ENCODE measurements around the gene SMURF2.
"Not testable (repeated sequence)": the region's sequence is repeated elsewhere in the genome, so short reads cannot be mapped to it uniquely, and the experiment has no call there.

The SMURF2 gene

DNA sequence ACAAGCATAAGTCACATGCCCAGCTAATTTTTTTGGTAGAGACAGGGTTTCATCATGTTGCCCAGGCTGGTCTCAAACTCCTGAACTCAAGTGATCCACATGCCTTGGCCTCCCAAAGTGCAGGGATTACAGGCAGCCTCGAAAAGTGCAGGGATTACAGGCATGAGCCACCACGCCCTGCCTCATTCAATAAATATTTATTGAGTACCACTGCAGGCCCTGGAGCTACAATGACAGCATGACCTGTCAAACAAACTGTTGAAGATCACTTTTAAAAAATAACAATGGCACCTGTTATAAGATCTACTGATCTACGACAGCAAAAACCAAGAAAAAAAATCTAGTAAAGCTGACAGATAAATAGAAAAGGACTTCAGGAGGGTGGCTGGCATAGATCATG is 79.1 kb downstream of the SMURF2 start:
- no peak for DNase-seq

DNA sequence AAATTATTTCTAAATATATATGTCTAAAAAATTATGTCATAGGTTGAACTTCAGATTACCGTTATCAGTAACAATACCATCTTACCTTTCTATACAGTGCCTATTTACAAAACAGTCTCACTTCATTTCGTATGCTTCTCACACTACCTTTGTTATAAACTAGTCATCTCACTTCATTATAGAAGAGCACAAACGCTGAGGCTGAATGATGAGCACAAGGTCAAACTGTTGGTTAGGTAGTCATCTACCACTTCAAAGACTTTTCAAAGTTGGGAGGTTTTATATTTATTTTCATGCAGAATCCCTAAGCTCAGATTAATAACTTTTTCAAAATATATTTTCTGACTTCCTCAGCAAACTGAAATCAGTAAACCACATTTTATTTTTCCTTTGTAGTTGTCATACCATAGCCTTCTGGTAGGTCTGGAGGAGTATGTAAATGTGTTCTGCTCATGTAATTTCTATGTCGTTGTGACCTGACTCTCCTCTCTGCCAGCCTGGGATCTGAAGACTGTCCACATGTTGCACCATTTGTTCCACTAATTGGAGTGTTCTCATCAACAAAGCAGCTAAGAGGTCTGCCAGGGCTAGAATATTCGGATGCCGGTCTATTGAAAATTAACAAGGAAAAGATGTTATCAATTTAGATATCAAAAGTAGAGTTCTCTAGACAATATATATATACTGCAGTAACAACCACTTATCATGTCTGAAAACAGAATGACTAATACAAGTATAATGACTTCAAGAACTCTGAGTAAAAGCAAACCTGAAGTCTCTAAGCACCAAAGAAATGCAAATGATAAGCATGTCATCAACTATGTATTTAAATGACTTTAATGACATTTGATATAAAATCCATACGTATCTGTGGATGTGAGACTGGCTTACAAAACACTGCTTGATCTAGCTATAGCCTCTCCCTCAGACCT is 81.5 kb downstream of the SMURF2 start:
- no peak for DNase-seq

DNA sequence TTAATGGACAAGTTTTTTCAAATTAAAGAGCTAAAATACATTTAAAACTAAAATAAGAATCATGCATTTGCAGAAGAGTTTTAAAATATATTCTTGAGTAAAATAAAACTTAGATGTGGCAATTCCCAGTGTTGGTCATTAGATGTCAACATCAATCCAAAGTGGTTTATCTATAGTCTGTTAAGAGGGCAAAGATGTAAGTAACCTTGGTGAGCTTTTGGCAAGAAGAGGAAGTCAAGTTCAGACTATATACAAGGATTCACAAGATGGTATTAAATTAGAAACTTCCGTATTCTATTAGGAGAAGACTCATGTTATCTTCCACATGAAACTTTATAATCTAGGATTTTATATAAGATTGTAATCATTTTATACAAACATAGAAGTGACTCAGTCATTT is 82.2 kb downstream of the SMURF2 start:
- no peak for DNase-seq

DNA sequence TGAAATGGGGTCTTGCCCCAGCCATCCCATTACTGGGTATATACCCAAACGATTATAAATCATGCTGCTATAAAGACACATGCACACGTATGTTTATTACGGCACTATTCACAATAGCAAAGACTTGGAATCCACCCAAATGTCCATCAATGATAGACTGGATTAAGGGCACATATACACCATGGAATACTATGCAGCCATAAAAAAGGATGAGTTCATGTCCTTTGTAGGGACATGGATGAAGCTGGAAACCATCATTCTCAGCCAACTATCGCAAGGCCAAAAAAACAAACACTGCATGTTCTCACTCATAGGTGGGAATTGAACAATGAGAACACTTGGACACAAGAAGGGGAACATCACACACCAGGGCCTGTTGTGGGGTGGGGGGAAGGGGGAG is 85.1 kb downstream of the SMURF2 start:
- not testable (repeated sequence) for DNase-seq

DNA sequence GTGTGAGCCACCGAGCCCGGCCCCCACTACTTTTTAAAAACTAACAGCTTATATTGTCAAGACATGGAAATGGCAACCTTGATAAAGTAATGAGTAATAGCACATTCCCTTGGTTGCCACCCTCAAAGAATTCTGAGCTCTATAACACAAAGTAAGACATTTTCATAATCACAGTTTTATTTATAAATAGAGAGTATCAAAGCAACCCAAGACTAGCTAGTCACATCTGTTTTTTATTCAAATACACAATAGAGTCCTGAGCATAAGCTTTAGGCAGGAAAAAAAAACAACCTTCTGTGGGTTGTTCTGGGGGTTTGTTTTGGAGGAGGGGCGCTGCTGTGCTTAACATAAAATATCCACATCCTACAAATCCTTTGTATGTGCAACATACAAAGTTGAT is 86.7 kb downstream of the SMURF2 start:
- DNase-seq: no peak

DNA sequence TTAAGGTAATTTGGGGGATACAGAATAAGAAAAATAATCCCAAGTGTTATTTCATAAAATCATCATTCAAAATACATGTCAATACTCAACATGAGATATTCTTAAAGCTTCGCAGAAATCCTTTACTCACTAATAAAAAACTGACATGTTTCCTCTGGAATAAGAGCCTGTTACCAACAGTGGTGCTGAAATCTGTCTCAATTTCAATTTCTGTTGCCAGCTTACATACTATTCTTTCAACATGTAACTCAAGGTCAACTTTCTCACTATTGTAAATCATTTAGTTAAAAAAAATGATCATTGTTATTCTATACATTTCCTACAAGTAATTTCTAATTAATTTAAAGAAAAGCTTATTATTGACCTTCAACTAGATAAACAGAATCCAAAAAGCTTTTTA is 87.5 kb downstream of the SMURF2 start:
- DNase-seq: no peak

DNA sequence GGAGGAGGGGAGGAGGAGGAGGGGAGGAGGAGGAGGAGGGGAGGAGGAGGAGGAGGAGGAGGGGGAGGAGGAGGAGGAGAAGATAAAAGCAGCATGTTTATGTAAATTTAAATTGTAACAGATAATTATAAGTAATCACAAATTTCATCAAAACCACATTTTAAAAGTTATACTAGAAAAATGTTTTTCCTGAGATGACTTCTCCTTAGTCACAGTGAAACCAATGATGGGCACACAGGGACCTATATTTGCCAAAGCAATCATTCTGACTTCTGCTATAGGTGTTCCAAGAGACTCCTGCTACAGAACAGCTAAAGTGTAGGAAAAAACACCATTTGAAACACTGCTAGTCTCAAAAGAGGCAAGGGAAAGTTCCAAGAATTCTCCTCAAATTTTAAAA is 88.9 kb downstream of the SMURF2 start:
- no peak for DNase-seq

DNA sequence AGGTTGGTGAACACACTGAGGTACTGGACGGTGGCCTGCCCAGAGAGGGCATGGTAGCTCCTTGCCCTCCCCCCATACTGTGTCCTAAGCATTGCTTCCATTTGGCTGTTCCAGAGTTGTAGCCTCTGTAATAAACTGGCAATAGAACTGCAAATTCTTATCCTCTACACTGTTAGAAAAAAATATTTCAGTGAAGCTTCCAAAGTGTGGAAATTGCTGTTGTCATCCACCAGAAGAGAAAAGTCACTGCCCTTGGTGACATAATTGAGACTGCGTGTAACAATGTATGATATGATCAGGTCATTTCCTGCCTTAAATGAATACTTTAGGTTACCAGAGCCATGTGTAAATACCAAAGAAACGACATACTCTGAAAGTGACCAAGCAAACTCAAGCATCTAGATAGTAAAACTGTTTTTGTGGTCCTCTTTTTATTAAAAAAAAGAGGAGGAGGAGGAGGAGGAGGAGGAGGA is 89.4 kb downstream of the SMURF2 start:
- no peak for DNase-seq

DNA sequence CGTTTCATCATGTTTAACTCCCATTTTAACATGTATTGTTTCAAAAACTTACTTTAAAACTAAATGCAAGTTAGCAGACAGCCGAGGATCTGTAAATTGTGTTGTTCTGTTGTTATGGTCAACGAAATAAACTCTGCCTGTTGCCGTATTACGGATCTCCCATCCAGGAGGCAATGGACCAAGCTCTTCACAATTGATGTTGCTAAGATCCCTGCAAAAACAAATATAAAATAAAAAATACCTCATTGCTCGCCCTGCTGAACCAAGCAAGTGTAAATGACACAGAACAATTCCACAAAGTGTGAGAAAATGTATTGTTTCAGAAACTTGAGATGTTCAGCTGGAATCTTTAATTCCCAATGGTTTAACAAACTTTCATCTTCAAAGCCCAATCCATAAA is 90.4 kb downstream of the SMURF2 start:
- DNase-seq: no peak

DNA sequence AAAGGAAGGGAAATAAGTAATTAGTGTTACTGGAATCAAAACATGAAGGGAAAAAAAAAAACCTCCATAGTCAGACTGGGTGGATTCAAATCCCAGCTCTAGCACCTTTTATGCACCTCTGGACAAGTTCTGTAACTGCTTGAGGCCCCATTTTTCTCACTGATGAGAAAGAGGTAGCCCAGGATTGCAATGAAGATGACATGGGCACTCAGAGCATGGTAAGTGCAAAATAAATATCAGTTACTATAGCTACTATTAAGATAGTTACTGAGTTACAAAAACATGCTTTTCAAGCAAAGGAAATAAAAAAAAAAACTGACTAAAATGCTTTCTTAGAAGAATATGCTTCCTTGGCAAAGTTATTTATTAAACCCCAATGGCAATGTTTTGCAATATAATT is 96.5 kb downstream of the SMURF2 start:
- no peak for DNase-seq

DNA sequence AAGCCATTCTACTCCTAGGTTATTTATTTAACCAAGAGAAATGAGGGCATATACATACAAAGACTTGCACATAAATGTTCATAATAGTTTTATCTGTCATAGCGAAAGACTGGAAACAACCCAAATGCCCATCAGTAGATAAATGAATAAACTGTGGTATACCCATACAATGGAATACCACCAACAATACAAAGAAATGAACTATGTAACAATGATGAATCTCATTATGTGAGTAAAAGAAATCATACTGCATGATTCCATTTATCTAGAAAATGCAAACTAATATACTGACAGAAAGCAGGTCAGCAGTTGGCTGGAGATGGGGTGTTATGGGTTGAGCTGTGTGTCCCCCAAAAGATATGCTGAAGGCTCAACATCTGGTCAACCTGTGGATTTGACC is 98.0 kb downstream of the SMURF2 start:
- no peak for DNase-seq

DNA sequence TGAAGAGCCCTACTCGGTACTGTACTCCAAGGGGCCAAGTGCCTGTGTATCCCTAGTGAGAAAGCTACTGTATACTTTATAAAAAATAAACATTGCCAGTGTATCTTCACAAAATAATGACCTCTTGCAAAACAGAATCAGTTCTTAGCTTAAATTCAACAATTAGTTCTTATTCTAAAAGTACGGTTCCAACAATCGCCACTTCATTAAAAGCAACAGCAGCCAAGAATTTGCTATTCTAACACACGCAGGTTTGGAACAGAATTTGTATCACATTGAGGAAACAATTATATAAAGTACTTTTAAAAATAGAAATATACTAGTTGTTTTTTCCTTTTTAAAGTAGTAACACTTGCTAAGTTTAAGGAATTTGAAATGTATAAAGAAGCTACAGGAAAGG is 106.8 kb downstream of the SMURF2 start:
- no peak for DNase-seq

DNA sequence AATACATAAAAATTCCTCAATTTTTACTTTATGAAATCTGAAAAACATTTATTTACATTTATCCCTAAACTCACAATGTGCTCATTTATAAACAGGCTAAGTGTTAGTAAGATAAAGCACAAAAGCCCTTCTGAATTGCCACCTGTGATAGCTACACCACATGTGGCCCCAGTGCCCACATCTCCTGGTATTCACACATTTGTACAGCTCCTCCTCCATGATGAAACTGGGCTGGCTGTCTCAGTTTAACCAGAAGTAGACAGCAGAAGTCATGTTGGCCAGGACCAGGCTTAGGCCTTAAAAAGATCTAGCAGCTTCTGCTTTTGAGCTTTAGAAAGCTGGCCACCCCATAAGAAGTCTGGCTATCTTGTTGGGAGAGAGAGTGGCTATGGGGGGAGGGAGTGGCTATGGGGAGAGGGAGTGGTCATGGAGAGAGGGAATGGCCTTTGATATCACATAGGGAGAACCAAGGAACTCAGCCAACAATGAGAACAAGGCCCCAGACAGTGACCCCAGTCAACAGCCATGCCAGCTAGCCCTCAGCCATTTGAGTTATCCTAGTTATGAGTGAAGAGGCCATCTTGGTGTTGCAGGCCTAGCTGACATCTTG is 108.0 kb downstream of the SMURF2 start:
- DNase-seq: no peak

DNA sequence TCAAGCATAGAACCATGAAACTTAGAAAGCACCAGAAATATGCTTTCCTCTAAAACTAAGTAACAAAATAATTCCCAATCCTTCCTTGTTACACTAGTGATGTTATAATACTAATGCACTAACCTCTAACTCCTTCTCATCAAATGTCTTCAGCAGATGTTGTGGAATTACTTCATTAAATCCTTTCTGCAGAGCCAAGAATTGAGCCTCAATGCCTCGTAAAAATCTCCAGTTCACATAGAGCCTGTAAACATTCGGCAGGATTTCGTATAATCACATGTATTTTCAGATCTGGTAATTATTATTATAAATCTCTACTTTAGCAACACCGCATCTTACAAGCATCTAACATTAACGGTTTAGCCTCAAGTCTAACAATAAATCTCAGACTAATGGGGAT is 110.6 kb downstream of the SMURF2 start:
- DNase-seq: no peak

DNA sequence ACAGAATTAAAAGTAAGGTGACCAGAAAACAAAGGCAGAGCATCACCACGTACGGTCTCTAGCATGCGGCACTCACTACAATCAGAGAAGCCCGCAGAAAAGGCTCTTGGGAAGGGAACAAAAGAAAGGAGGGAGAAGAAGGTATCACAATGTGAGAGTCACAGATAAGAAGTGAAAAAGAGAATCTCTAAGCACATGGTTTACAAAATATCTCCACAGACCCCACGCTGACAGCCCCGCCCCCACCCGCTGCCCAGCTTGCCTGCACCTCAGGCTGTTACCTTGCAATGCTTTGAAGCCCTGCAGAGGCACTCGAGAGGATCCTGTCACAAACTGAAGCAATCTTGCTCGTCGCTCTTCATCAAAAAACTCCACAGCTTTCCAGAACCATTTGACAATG is 114.8 kb downstream of the SMURF2 start:
- no peak for DNase-seq

DNA sequence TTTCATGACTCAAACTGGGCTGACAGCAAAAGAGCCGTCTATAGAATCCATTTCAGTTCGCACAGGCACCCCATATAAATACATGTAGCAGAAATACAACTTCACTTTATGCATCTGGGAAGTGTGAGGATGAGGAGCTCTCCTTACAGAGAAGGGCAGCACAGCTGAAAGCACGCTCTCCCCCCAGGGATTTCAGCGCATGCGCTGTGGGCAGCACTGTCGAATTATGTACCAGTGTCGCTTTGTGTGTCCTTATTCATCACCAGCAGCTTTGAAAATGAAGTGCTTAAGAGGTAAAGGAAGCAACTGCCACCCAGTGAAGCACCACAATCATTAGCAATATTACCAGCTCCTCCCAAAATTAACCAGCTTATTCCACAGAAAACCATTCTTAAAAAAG is 115.4 kb downstream of the SMURF2 start:
- no peak for DNase-seq

DNA sequence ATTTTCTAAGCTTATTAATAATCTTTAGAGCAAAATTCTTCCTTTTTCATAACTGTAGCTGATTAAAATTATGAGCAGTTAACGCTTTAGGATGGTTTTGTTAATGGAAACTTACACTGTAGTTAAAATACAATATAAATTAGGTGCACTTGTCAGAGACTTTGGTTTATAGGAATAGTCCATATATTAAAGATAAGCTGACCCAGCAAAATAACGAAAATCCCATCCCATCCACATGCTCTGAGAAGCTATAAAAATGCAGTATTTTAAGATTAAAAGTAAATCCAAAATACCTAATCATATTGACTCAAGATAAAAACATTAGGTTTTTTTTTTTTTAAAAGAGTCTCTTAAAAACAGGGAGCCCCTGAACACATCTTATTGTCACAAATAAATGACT is 117.4 kb downstream of the SMURF2 start:
- no peak for DNase-seq

DNA sequence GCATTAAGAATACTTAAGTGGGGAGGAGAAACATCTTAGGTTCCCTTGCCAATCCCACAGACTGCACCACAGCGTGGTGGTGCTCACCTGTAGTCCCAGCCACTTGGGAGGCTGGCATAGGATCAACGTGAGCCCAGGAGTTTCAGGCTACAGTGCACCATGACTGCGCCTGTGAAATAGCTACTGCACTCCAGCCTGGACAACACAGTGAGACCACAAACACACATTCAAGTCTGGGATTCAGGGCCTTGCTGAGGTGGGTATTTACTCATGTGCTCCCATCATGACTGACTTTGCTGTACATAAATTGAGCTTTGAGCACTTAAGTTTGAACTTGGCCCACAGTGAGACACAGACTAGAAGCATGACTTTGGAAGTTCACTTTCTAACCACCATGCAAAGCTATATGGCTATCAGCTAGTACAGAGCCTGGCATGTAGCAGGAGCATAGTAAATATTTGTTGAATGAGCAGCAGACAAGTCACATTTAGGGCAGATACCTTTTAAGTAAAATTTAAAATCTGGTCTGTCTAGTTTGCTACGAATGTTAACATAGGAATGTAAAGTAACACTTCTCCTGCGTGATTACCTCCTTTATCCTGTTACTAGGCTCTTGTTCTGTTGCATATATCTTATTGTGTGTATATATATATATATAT is 121.9 kb downstream of the SMURF2 start:
- DNase-seq: no peak

DNA sequence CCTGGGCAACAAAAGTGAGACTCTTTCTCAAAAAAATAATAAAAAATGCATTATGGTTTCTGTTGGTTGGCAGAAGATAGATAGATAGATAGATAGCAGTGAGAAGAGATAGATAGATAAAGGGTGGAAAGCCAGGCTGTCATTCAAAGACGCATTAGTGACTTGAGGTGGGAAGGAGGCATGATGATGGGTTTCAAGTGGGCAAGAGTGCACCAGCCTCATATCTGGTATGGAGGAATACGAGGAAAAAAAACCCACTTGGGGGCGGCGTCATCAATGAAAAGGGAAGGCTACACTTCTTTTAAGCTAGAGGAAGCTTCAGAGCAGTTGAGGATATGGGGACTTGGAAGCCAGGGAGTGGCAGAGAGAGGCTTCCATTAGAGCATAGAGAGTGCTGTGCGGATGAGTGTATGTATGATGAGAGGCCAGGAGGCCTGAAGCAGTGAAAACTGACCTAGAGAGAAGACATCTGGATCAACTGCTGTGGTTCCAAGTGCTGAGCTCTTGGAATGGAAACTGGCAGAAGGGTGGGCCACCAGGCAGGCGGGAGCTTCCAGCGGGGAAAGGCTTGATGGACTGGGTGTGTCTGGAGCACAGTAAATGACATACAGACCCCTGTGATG is 123.5 kb downstream of the SMURF2 start:
- DNase-seq: no peak

DNA sequence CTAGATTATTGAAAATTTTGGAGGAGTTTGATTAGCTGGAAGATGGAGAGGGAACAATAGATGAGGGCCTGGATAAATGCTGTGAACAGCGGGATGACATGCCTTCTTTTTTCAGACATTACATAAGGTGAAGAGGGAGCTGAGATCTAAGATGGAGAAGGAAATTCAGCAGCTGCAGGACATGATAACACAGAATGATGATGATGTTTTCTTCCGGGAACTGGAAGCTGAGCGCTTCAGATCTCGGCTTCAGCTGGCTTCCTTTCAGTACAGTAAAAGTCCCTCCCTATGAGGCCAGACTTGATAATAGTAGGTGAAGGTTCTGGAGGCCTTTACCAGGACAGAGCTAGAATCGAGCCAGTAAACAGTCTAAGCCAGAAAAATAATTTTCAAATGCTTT is 124.6 kb downstream of the SMURF2 start:
- no peak for DNase-seq

DNA sequence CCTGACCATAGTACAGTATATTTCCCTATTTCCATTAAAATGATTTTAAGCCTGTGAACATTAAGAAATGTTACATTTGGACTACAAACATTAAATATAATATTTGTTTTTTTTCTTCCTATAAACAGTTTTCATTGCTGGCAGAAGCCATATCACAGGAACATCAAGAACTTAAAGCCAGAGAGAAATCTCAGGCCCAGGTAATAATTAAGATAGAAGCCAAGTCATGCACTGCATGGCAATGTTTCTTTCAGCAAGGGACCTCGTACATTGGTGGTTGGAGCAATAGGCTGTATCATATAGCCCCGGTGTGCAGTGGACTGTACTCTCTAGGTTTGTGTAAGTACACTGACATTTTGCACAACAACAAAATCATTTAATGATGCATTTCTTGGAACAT is 125.2 kb downstream of the SMURF2 start:
- DNase-seq: no peak

DNA sequence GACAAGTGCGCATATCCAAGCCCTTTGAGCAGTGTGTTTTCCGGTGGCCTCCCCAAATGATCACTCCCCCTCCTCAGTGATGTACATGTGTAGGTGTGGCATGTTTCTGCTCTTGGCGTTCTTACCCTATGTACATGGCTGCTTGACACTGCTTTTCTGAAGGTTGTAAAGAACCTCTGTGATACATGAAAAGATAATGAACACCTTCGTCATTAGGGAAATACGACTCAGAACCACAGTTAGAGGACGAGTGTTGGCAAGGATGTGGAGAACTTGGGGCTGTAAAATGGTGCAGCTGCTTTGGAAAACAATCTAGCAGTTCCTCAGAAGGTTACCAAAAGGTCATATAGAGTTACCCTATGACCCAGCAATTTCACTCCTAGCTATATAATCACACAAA is 126.8 kb downstream of the SMURF2 start:
- DNase-seq: no peak

DNA sequence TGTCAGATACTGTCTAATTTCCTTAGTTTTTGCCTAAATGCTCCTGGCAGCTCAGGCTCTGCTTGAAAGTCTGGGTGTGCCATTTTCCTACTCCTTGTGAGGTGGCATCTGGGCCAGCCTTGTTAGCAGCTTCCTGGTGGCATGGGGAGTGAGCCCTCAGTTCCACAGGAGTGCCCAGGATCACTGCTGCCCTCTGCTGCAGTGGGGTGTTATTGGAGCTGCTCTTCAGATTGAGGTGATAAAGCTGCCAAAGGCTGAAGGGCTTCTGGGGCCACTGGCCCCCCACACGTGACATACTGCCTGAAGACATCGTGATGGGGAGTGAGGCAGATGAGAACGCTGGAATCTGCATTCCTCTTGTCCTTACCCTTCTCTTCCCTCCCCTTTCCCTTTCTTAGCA is 127.9 kb downstream of the SMURF2 start:
- no peak for DNase-seq

DNA sequence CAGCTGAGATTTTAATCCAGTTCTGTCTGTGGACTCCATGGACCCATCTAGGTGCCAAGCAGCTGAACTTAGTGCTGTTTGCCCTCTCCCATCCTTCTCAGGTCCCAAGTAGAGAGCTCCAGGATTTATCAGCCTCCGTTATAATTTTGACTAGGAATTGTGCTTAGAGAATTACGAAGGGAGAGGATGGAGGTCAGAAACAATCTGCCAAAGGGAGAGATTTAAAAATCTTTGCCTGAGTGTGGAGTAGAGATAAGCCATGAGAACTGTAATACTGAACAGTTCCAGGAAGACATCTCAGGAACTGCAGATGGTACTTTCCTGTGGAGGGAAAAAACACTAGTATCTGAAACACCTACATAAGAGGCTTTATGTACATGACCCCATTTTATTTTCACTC is 128.3 kb downstream of the SMURF2 start:
- no peak for DNase-seq

Measured in NCI-H2081 treated with DMSO at 0.1 percent for 48 hours (cell line).